Activated naive CD4-positive, alpha-beta T cell treated with anti-CD3 and anti-CD28 coated beads for 36 hours (primary cell): ENCODE measurements around the gene RP9. TPM values are rescaled to one million over a fixed set of nuclear protein-coding genes. Genes with fewer than 3 reads are reported as not detected.

Experiments
- CTCF ChIA-PET: fragments of 350-600 bp; sonication (Branson Sonifier 250); formaldehyde crosslinking; loops from one replicate; lab custom pipeline; 2021; ENCODE audit warnings: antibody characterized with exemption; lab: Charles Lee
- DNase-seq: peaks from one replicate; pipeline ENCODE4 v3.0.0-alpha.2; 2020
- H3K27ac Mint-ChIP-seq: one replicate; pipeline ENCODE4 v1.8.0; 2021; ENCODE audit warnings: mild to moderate bottlenecking, mixed read lengths
- H3K27me3 Mint-ChIP-seq: one replicate; pipeline ENCODE4 v1.8.0; 2021; ENCODE audit warnings: low read depth, mixed read lengths
- H3K36me3 Mint-ChIP-seq: one replicate; pipeline ENCODE4 v1.8.0; 2021; ENCODE audit warnings: low read depth, mixed read lengths
- H3K4me1 Mint-ChIP-seq: one replicate; pipeline ENCODE4 v1.8.0; 2021; ENCODE audit warnings: low read depth, mixed read lengths
- H3K4me3 Mint-ChIP-seq: one replicate; pipeline ENCODE4 v1.8.0; 2021; ENCODE audit warnings: mild to moderate bottlenecking, moderate library complexity, mixed read lengths
- H3K9me3 Mint-ChIP-seq: one replicate; pipeline ENCODE4 v1.8.0; 2021; ENCODE audit warnings: mixed read lengths
- intact Hi-C: fragments of 100-400 bp; cut with micrococcal nuclease; formaldehyde crosslinking; loops from one replicate; pipeline ENCODE4 v1.15.1; 2023
- total RNA-seq, 2 experiments: library from RNA; stranded (reverse); gene quantifications; one replicate each; pipeline ENCODE4 v1.2.3, GENCODE V29; 2021

RP9 gene
- total RNA-seq, 2 experiments from 2014 or later = 14.2 to 17.6 TPM

- Mint-ChIP-seq H3K36me3 (peaks cover 15% of the 10 kb centered on the region), H3K4me3 (no peak overlapping the region)
- CTCF ChIA-PET = interaction anchor here (0.7 to 0.8 kb wide), 2 partner anchors 18 to 213 kb away, joined by 3 read pairs; no protein-coding TSS in a partner anchor
These were observed 49.6 kb downstream of the RP9 start for GRCh38 chr7:33059635-33060034.

GRCh38 chr7:33055158-33055557 is 54.0 kb downstream of the RP9 start:
- peaks cover 12% of the 10 kb centered on the region for H3K36me3 Mint-ChIP-seq
- no peaks in the 10 kb centered on the region for H3K27me3 Mint-ChIP-seq
- peaks cover 67% of the 10 kb centered on the region for H3K4me1 Mint-ChIP-seq
- H3K9me3 Mint-ChIP-seq = no peaks in the 10 kb centered on the region
- CTCF ChIA-PET = interaction anchor here (0.8 to 2.1 kb wide), 5 partner anchors 20 to 209 kb away, joined by 3 to 9 read pairs (median 5); no protein-coding TSS in a partner anchor
- H3K4me3 Mint-ChIP-seq = no peak overlapping the region
- peak overlapping the region; percentile 78 for H3K27ac Mint-ChIP-seq
- DNase-seq = no peak
- intact Hi-C loops = loop anchor here (2.0 kb wide), 1 partner anchor 164 kb away; the partner anchor contains the start of gene KBTBD2

More at GRCh38 chr7:33059635-33060034, 49.6 kb downstream of the RP9 start:
- no peak for DNase-seq
- Mint-ChIP-seq H3K27ac (peak overlapping the region; percentile 42), H3K27me3 (no peaks in the 10 kb centered on the region), H3K4me1 (peaks cover 50% of the 10 kb centered on the region), H3K9me3 (no peaks in the 10 kb centered on the region)
- intact Hi-C loops = loop anchor here (10.0 kb wide), 1 partner anchor 1975 kb away; the partner anchor contains the start of gene DPY19L1

GRCh38 chr7:33054261-33054964 is 54.8 kb downstream of the RP9 start:
- Mint-ChIP-seq H3K4me3 (no peak overlapping the region), H3K9me3 (no peaks in the 10 kb centered on the region), H3K27ac (peak overlapping the region; percentile 78), H3K4me1 (peaks cover 62% of the 10 kb centered on the region), H3K27me3 (no peaks in the 10 kb centered on the region), H3K36me3 (peaks cover 7% of the 10 kb centered on the region)
- CTCF ChIA-PET = interaction anchor here (0.6 to 2.1 kb wide), 8 partner anchors 9 to 306 kb away, joined by 3 to 10 read pairs (median 4); partner anchors contain the start of gene RP9
- intact Hi-C loops = loop anchor here (1.0 to 5.0 kb wide), 4 partner anchors 8 to 362 kb away; partner anchors contain the start of genes KBTBD2 and NT5C3A
- no peak for DNase-seq

GRCh38 chr7:33053721-33054120 is 55.5 kb downstream of the RP9 start:
- CTCF ChIA-PET = interaction anchor here (0.6 to 2.1 kb wide), 8 partner anchors 10 to 306 kb away, joined by 3 to 10 read pairs (median 4); partner anchors contain the start of gene RP9
- H3K9me3 Mint-ChIP-seq = no peaks in the 10 kb centered on the region
- no peak overlapping the region for H3K4me3 Mint-ChIP-seq
- DNase-seq = no peak
- intact Hi-C loops = loop anchor here (1.0 to 5.0 kb wide), 4 partner anchors 9 to 361 kb away; partner anchors contain the start of genes KBTBD2 and NT5C3A
- peak overlapping the region; percentile 78 for H3K27ac Mint-ChIP-seq
- peaks cover 5% of the 10 kb centered on the region for H3K36me3 Mint-ChIP-seq
- peaks cover 61% of the 10 kb centered on the region for H3K4me1 Mint-ChIP-seq
- no peaks in the 10 kb centered on the region for H3K27me3 Mint-ChIP-seq

- H3K4me3 Mint-ChIP-seq = no peak overlapping the region
- DNase-seq = peak; percentile 38
- H3K27ac Mint-ChIP-seq = no peak overlapping the region
- peaks cover 2% of the 10 kb centered on the region for H3K36me3 Mint-ChIP-seq
- CTCF ChIA-PET = no interaction called here
- no peaks in the 10 kb centered on the region for H3K9me3 Mint-ChIP-seq
- intact Hi-C loops = loop anchor here (1.0 to 5.0 kb wide), 7 partner anchors 11 to 358 kb away; partner anchors contain the start of gene RP9
- no peaks in the 10 kb centered on the region for H3K27me3 Mint-ChIP-seq
- peaks cover 54% of the 10 kb centered on the region for H3K4me1 Mint-ChIP-seq
These were observed 58.5 kb downstream of the RP9 start for GRCh38 chr7:33050535-33051318.

- intact Hi-C loops = no loop called here
- H3K27ac Mint-ChIP-seq = no peak overlapping the region
- H3K27me3 Mint-ChIP-seq = no peaks in the 10 kb centered on the region
- DNase-seq = no peak
- no peaks in the 10 kb centered on the region for H3K9me3 Mint-ChIP-seq
- H3K4me1 Mint-ChIP-seq = peaks cover 48% of the 10 kb centered on the region
- H3K36me3 Mint-ChIP-seq = peaks cover 2% of the 10 kb centered on the region
- H3K4me3 Mint-ChIP-seq = no peak overlapping the region
- CTCF ChIA-PET = interaction anchor here (0.7 to 2.5 kb wide), 6 partner anchors 8 to 202 kb away, joined by 3 to 11 read pairs (median 4); partner anchors contain the start of gene RP9
These were observed 60.5 kb downstream of the RP9 start for GRCh38 chr7:33048704-33049103.

- no peaks in the 10 kb centered on the region for H3K27me3 Mint-ChIP-seq
- CTCF ChIA-PET = interaction anchor here (0.9 to 2.5 kb wide), 4 partner anchors 22 to 202 kb away, joined by 4 to 11 read pairs (median 6); partner anchors contain the start of gene RP9
- no peaks in the 10 kb centered on the region for H3K9me3 Mint-ChIP-seq
These were observed 60.9 kb downstream of the RP9 start for GRCh38 chr7:33048257-33048656.

GRCh38 chr7:33044986-33045385 is 64.2 kb downstream of the RP9 start:
- H3K27me3 Mint-ChIP-seq = no peaks in the 10 kb centered on the region
- H3K27ac Mint-ChIP-seq = peak overlapping the region; percentile 26
- intact Hi-C loops = loop anchor here (5.0 kb wide), 1 partner anchor 553 kb away; the partner anchor contains the start of gene LSM5
- no peak for DNase-seq
- no peaks in the 10 kb centered on the region for H3K9me3 Mint-ChIP-seq
- peaks cover 2% of the 10 kb centered on the region for H3K36me3 Mint-ChIP-seq
- CTCF ChIA-PET = interaction anchor here (0.7 kb wide), 1 partner anchor 1779 kb away, joined by 3 read pairs; no protein-coding TSS in a partner anchor
- H3K4me3 Mint-ChIP-seq = no peak overlapping the region
- H3K4me1 Mint-ChIP-seq = peaks cover 34% of the 10 kb centered on the region

More at GRCh38 chr7:33048257-33048656, 60.9 kb downstream of the RP9 start:
- Mint-ChIP-seq H3K27ac (no peak overlapping the region), H3K4me3 (no peak overlapping the region), H3K36me3 (peaks cover 2% of the 10 kb centered on the region), H3K4me1 (peaks cover 50% of the 10 kb centered on the region)
- intact Hi-C loops = no loop called here
- no peak for DNase-seq

Other genes starting within 250 kb of the RP9 start
- 10 to 100 TPM; 30.6 to 32.2 TPM for gene KBTBD2, start 217.6 kb downstream of the RP9 start, total RNA-seq
- under 1 TPM; 0.62 to 0.64 TPM for gene FKBP9, start 152.0 kb downstream of the RP9 start, total RNA-seq
- 10 to 100 TPM; 39.5 to 40.9 TPM for gene NT5C3A, start 46.6 kb downstream of the RP9 start, total RNA-seq
- gene BBS9, start 20.2 kb upstream of the RP9 start, total RNA-seq = 1 to 10 TPM; 7.0 to 7.4 TPM